ENCODE results near the gene MAP9.
"Not testable (repeated sequence)": the region's sequence is repeated elsewhere in the genome, so short reads cannot be mapped to it uniquely, and the experiment has no call there.

MAP9 gene

DNA sequence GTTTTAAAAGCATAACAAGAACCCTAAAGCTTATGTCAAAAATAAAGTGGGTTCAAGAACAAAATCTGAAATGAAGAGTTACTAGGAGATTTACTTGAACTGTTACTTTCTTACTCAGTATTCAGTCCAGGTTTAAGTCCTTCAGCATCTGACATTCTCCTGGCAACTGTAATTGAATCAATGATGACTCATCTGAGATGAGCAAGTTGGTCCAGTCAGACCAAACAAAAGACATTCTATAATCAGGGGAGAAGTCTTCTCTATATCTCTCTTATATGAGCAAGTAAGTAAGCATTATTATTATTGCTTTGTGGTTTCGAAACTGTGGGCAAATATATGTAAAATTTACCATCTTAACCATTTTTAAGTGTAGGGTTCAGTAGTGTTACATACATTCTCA is 34.6 kb downstream of the MAP9 start:
- no peak for DNase-seq (ENCODE audit: low read depth, low spot score)

DNA sequence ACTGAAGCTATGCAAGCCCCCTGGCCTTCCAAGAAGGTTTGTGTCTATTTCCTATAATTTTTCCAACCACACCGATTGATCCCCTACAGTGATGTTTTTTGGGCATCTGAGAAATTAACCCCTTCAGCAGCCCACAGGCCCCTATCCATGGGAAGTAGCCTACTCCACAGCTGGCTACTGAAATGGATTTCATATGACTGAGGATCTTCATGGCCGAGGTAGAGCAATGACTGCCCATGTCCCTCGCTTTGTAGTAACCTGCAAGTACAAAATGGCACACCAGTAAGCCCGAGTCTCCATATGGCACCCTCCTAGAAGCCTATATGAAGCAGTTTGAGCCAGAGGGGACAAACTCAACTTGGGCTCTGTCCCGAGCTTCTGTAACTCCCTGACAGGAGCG is 36.8 kb downstream of the MAP9 start:
- no peak for DNase-seq (ENCODE audit: low read depth, low spot score)

DNA sequence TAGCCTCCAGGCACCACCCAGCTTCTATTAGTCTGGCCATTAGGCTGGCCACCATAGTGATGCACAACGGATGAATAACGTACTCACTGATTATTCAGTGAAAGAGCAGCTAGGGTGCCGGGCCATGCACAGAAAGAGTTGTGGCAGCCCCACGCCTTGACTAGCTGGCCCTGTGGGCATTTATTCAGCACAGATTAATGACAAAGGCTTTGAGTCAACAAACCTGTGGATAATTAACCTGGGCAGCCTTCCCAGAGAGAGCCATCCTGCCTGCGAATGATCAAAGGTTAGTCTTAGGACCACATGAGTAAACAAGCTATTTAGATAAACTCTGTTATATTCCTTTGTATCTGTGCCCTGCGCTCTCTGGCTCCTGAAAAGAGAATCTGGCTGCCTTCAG is 37.2 kb downstream of the MAP9 start:
- no peak for DNase-seq (ENCODE audit: low read depth, low spot score)

DNA sequence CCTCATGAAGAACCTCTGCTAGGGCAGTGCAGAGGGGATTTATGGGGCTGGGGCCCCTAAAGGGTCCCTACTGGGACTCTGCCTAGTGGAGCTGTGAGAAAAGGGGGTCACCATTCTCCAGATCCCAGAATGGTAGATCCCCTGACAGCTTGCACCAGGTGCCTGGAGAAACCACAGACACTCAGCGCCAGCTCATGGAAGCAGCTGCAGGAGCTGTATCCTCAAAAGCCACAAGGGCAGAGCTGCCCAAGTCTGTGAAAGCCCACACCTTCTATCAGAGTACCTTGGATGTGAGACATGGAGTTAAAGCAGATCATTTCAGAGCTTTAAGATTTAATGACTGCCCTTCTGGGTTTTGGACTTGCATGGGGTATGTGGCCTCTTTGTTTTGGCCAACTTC is 38.6 kb downstream of the MAP9 start:
- no peak for DNase-seq (ENCODE audit: low read depth, low spot score)

DNA sequence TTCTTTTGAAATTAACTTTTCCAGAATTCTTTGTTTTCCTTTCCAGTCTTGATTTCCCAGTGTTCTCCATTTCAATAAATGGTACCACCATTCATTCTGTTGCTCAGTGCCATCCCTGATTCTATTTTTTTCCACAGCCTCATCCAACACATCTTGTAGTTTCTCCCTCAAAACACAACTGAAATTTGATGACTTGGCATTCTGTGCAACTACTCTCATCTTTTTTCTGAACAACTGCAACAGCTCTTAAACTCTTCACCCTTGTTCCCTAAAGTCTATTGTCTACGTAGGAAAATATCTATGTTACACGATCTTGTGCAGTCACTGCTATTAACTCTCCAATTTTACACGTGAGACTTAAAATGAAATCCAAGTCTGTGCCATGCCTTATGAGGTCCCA is 40.5 kb downstream of the MAP9 start:
- no peak for DNase-seq (ENCODE audit: low read depth, low spot score)

DNA sequence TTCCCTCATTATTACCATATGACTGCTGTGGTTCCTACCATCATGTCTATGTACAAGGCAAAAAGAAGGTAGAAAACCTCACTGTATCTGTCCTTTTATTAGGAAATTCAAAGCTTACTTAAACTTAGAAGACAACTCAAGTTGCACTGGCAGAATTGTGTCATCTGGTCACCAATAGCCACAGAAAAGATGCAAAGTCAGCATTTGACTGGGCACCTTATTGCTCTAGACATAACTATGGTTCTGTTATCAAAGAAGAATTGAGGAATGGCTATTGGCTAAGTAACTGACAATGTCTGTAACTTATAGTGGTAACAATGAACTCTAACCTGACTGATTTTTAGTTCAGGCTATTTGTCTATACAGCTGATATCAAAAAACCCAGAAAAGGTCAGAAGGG is 45.3 kb downstream of the MAP9 start:
- DNase-seq (ENCODE audit: low read depth, low spot score), result no peak

DNA sequence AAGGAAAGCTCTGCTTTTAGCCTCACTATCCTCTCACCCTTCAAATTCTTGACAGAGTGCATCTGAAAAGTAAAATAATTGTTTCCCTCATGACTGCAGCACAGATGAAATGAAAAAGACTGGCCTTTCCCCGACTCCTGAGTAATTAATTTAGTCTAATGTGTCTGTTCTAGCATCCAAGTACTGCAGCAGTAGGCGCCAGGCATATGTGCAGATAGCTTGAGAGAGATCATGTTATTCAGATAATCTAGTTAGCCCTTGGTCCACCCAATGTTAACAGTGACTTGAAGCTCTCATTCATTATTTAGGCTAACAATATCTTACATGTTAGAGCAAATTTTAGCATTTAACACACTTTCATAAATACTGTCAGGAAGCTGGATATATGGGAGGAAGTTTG is 54.0 kb downstream of the MAP9 start:
- DNase-seq (ENCODE audit: low read depth, low spot score), result no peak

DNA sequence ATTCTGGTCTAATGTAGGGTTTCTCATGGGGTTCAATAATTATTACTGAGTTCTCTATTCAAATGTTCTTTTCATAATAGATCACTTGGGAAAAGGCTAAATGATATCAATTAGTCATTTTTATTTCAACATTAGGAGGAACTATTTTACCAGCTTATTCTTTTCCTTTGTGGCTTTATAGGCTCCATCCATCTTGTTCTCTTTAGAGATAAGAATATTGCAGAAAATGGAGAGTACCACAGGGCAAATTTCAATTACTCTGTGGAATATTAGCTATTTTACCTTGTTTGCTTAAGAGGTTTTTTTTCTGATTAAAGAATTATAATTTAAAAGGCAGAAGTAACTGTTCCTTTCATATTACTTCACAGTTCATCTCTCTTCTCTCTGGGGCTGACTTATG is 55.8 kb downstream of the MAP9 start:
- no peak for DNase-seq (ENCODE audit: low read depth, low spot score)

DNA sequence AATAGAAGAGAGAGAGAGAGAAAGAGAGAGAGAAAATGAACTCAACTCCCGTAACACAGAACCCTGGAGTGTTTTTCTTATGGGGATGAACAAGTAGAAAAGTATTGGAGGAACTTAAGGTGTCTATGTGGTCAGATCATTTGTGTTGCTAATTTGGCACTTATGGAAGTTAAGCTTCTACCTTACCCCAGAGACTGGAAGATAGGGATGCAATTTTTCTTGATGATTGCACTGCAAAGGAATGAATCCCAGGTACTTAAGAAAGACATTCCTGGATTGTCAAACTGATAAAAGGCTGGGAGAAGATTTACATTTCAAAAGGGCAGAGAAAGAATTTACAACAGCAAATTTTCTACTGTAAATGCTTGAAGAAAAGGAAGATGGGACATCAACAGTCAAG is 57.2 kb downstream of the MAP9 start:
- no peak for DNase-seq (ENCODE audit: low read depth, low spot score)

DNA sequence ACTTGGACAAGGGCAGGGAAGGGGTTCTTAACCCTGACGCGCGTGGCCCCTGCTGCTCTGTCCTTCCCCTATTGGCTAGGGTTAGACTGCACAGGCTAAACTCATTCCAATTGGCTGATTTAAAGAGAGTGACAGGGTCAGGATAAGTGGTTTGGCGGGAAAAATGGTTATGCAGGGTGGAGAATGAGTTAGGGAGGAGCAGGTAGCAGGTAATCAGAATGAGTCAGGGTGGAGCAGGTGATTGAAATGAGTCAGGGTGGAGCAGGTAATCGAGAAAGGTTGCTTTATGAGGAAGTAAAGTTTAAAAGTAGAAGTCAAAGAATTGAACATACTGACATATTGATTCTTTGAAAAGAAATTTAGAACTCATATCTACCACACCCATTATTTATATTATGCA is 64.7 kb downstream of the MAP9 start:
- not testable (repeated sequence) for DNase-seq (ENCODE audit: low read depth, low spot score)

DNA sequence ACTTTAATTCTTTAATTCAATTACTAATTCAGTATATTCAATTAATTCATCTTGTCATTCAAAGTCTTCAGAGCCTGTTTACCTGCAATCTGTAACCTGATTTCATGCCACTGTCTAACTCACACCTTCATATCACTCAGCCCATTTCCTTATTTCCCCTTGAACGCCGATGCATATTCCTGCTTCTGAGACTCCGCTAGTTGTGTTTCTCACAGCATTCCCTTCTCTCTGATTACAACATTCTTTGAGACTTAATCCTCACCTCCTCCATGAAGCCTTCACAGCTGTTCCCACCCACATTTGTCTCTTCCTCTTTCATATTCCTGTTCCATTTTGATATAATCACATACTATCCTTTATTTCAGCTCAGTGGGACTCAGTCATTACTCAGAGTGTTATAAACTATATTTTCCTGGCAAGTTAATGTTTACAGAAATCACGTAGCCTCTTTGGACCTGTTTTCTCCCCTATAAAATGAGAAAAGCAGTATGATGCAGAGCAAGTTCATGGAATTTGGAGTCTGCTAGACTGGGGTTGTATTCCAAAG is 69.0 kb downstream of the MAP9 start:
- no peak for DNase-seq (ENCODE audit: low read depth, low spot score)

DNA sequence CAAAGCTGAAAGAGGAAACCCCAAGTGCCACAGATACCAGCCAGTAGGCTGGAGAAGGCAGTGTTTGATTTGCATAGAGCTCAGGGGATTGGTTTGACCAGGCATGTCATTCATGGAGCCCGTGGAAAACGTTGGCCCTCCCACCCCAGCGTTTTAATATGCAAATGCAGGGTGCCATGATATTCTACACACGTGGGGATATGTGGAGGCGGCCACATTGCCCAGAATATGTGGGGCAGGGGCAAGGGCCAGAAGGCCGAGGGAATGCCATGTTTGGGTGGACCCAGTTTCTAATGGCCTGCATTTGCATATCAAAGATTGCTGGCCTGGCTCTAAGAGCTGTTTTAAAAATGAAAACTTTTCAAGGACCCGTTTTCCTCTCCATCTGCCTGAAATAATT is 71.1 kb downstream of the MAP9 start:
- no peak for DNase-seq (ENCODE audit: low read depth, low spot score)

DNA sequence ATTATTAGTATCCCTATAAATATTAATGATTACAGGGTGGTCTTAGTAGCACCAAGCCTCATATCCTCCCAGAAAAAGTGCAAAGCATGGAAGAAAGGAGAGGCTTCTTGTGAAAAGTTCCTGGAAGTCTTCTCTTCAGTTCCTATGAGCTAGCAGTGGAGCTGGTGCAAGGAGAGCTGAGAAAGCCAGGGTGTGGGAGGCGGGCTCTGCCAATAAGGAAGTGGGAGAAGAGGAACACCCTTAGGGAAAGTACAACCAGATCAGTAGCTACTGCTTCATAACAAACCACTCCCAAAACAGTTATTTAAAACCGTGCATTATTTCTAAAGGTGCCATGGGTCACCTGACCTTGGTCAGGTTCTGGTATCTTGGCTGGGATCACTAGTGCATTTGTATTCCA is 72.4 kb downstream of the MAP9 start:
- DNase-seq (ENCODE audit: low read depth, low spot score), result no peak

DNA sequence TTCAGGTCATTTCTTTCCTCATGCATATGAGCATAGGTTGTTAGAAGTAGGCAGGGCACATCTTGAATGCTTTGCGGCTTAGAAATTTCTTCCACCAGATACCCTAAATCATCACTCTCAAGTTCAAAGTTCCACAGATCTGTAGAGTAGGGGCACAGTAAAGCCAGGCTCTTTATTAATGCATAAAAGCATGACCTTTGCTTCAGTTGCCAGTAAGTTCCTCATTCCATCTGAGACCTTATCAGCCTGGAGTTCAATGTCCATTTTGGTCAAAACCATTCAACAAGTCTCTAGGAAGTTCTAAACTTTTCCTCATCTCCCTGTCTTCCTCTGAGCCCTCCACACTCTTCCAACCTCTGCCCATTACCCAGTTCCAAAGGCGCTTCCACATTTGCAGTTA is 77.7 kb downstream of the MAP9 start:
- no peak for DNase-seq (ENCODE audit: low read depth, low spot score)
